HG03097 (cell line): Measurements from ENCODE around the gene ATP10B.
"Not testable (repeated sequence)": the region's sequence is repeated elsewhere in the genome, so short reads cannot be mapped to it uniquely, and the experiment has no call there.

ENCODE experiments used
- ATAC-seq: cut with Tn5 transposase; IDR thresholded peaks from one replicate; pipeline ENCODE4 v1.9.1; 2021; ENCODE audit not compliant: unreplicated experiment, low FRiP score

Gene ATP10B

GRCh38 chr5:160769301-160769700 lies 82.7 kb downstream of the ATP10B start:
- ATAC-seq = no peak

GRCh38 chr5:160767062-160767461 lies 84.9 kb downstream of the ATP10B start:
- ATAC-seq = no peak

GRCh38 chr5:160760008-160760407 lies 92.0 kb downstream of the ATP10B start:
- ATAC-seq = no peak

- no peak for ATAC-seq
These were observed 94.8 kb downstream of the ATP10B start for GRCh38 chr5:160757194-160757593.

- ATAC-seq = no peak
These were observed 100.9 kb downstream of the ATP10B start for GRCh38 chr5:160750938-160751657.

- no peak for ATAC-seq
These were observed 102.3 kb downstream of the ATP10B start for GRCh38 chr5:160749682-160750081.

- no peak for ATAC-seq
These were observed 103.0 kb downstream of the ATP10B start for GRCh38 chr5:160749026-160749425.

- no peak for ATAC-seq
These were observed 104.0 kb downstream of the ATP10B start for GRCh38 chr5:160747987-160748386.

GRCh38 chr5:160747559-160747958 lies 104.5 kb downstream of the ATP10B start:
- no peak for ATAC-seq

GRCh38 chr5:160744268-160745101 lies 107.5 kb downstream of the ATP10B start:
- ATAC-seq = no peak

- no peak for ATAC-seq
These were observed 109.0 kb downstream of the ATP10B start for GRCh38 chr5:160743027-160743426.

GRCh38 chr5:160742446-160742845 lies 109.6 kb downstream of the ATP10B start:
- ATAC-seq = no peak

- ATAC-seq = no peak
These were observed 124.6 kb downstream of the ATP10B start for GRCh38 chr5:160727296-160727997.

GRCh38 chr5:160726721-160727120 lies 125.3 kb downstream of the ATP10B start:
- ATAC-seq = no peak

- ATAC-seq = no peak
These were observed 131.2 kb downstream of the ATP10B start for GRCh38 chr5:160720822-160721221.

GRCh38 chr5:160715508-160715907 lies 136.5 kb downstream of the ATP10B start:
- not testable (repeated sequence) for ATAC-seq

GRCh38 chr5:160703547-160704189 lies 148.3 kb downstream of the ATP10B start:
- no peak for ATAC-seq

GRCh38 chr5:160702934-160703333 lies 149.1 kb downstream of the ATP10B start:
- peak; percentile 70 for ATAC-seq

- ATAC-seq = no peak
These were observed 149.7 kb downstream of the ATP10B start for GRCh38 chr5:160702311-160702803.

- ATAC-seq = no peak
These were observed 150.6 kb downstream of the ATP10B start for GRCh38 chr5:160701403-160701802.

GRCh38 chr5:160699301-160699700 lies 152.7 kb downstream of the ATP10B start:
- no peak for ATAC-seq
